GM19240 (cell line): Measurements from ENCODE around the gene PGBD5.

Source experiments
- DNase-seq: peaks from one replicate; pipeline ENCODE4 v3.0.0; 2011; ENCODE audit warnings: low spot score; ENCODE audit not compliant: insufficient read length

Gene PGBD5

DNA sequence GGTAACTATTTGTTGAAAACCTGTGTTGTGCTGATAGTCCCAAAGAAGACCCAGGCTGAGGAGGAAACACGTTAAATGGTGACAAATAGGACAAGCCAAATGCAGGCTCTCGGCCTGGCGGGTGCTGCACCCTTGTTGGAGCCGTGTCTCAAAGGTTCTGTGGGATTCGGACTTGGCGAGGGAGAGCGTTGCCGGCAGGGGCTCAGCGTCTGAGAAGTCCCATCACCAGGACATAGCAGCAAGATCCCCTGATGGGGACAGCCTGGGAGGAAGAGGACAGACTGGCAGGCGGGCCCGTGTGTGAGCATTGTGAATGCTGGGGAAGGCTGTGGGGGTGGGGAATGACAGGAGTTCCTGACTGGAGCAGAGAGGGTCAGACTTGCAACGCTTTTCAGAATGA, 142.5 kb downstream of the PGBD5 start:
- DNase-seq: no peak

DNA sequence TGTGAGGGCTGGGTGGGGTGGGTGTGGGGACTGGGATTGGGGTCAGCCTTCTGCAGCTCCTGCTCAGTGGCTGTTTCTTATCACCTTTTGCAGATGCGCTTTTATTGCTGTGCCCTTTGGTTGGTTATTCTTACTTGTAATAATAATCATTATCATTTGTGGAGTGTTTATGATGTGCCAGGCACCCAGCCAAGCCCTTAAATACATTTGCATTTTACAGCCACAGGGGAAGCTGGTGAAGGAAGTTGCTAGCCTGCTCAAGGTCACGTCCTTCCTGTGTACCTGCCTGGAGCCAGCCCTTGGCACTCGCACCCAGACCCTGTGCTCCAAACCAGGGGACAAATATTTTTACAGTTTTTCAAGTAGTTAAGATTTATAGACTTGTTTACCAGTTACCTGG, 144.0 kb downstream of the PGBD5 start:
- DNase-seq: no peak

DNA sequence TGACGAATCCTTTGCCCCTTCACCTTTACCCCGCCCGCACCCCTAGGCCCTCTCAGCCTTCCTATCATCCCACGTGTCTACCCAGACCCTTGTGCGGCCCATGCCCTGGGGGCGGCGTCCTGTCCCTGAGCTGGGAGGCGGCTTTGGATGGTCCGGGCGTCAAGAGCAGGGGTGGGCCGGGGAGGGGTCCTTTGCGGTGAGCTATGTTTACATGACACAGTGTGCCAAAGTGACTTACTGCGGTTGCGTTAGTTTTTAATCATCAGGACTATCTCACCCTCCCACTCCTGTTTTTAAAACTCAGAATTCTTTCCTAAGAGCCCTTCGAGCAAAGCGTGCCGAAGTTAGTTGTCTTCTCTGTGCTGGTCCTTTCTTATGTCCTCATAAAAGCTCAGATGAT, 144.6 kb downstream of the PGBD5 start:
- no peak for DNase-seq

DNA sequence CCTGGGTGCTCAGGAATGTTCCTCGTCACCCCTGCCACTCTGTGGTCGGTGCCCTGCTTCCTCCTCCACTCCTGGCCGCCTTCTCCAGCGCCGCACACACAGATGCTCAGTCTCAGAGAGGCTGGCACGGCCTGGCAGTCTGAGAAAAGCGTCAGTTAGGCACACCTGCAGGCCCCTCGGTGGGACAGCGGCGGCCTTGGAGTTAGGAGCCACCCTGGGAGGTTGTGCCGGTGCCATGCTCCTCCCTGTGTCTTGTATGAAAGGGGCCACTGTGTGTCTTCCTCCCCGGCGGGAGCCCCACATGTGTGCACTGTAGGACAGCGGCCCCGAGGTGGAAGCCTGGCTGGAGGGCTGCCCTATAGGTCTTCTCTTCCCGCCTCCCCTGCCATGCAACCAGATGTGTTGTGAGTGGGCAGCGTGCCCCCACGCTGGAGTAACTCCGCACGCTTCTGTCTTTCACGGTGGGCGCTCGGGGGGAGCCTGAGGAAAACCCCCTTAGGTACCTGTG, 145.2 kb downstream of the PGBD5 start:
- DNase-seq: no peak

DNA sequence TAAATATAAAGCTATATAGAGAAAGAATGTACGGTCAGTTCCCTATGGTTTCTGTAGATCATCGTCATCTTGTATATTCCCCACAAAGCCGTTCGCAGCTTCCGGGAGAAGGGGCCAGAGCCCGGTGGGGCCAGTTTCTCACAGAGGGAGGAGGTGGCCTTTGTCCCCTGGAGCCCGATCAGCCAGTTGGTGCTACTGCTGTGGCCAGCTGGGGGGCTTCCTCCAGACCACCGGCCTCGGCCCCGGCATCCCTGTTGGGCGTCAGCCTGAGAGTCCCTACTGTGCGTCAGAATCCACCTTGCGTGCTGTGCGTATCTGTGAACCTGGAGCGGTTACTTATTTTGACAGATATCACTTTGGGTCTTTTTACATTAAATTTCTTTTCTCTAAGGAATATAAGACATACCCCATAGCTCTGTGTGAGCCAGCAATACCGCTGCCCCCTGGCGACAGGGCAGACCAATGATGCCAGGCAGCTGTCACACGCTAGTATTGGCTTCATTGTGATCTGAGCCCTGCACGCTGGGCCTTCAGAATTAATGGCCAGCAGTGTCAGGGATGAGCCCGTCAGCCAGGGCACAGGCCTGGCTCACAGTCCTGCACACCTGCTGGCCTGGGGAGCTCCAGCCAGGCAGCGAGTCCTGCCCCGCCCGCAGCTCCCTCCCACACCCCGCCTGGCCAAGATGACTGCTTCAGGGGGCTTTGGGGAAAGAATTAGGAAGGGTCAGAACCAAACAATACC, 145.9 kb downstream of the PGBD5 start:
- DNase-seq: no peak

DNA sequence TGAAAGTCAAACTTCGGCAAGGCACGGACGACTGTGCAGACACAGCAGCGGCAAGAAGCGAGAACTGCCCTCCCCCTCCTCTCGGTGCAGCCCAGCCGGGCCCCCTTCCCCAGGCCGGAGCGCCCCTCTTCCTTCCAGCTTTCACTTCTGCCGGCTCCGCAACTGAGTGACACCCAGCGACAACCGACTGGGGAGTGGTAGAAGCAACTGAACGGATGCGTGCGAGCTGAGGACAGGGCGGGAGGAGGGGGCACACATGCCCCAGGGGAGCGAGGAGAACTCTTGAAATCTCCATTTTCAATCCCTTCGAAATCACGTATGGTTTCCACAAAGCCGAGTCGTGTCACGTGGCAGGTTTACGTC, 146.6 kb downstream of the PGBD5 start:
- DNase-seq: no peak

DNA sequence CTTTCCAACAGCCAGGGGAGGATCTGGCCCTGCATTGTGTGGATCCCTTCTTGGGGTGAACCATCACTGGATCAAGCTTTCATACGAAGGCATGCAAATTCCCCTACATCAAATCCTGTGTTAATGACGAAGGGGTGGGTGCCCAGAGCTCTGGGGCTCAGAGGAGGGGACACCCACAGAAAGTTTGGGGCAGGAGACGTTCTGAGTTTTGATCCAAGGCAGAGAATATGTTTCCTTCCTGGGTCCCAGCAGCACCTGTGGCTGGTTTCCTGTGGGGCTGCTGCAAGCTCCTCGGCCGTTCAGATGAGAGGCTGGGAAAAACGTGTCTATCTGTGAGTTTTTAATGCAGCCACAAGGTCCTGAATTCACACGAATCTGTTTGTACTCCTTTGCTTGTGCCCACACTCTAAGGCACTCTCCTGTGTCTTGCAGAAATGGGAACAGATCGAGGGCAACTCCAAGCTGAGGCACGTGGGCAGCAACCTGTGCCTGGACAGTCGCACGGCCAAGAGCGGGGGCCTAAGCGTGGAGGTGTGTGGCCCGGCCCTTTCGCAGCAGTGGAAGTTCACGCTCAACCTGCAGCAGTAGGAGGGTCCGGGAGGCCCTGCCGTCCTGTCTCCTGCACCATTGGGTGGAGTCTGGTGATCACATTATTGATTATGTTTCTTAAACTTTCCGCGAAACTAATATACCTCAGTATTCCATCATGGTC, 147.1 kb downstream of the PGBD5 start:
- no peak for DNase-seq

DNA sequence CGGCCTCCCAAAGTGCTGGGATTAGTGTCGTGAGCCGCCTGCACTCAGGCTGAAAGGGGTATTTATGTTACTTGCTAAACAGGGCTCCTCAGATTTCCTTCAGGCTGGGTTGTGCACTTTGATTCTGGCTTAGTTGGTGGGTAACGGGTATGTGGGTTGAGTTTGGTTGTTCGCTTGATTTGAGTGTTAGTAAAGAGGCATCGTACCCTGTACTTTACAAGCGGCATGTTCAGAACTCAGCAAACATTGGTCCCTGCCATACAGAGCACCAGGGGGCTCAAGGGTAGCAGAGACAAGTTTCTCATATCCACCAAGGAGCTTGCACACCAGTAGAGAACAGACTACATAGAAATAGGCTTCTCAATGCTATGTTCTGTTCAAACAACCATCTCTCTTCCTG, 147.8 kb downstream of the PGBD5 start:
- DNase-seq: no peak

DNA sequence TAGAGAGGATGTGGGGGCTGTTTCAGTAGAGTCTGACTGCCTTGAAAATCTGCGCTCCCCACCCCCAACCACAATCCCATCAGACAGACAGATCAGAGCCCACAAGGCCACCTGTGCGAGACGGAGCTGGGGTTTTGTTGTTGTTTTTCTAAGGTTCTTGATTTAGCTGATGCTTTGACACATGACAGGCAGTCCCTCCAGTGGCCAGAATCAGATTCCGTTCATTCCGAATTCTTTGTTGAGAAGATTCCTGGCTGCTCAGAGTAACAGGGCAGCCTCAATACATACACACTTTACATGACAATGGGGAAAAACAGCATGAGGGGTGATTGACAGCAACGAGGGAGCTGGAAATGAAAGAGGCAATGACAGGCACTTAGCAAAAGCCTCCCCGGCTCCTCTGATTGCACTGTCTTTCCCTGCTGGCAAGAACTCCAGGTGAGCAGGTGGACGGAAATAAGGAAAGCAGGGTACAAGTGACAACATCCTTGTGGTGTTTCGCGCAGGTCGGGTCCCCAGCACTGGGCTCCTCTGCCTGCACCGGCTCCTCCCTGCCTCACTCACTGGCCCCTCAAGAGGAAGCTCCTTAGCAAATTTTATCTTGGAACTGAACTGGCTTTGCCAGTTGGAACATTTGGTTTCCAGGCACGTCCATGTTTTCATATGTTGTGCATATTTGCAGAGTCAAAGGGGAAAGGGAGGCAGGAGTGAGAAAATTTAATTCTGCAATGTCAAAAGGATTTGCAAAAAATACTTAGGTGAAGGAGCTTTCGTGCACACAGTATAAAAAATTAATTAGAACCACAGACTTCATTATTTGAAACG, 148.7 kb downstream of the PGBD5 start:
- no peak for DNase-seq

DNA sequence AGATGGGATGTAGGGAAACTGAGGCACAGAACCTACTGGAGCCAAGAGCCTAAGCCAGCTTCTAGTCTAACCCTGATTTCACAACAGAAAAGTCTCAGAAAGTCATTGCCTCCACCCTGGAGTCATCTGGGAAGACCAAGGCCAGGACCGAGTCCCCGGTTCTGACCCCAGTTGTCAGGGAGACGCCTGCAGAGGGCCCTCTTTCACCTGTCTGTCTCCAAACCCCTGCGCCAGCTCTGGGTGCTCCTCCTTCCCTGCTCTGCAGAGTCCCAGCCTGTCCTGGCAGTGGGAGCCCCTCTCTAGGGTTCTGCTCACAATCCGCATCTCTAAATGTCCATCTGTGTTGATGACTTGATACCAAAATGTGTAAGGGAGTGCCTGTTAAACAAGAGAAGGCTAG, 149.7 kb downstream of the PGBD5 start:
- DNase-seq: no peak

DNA sequence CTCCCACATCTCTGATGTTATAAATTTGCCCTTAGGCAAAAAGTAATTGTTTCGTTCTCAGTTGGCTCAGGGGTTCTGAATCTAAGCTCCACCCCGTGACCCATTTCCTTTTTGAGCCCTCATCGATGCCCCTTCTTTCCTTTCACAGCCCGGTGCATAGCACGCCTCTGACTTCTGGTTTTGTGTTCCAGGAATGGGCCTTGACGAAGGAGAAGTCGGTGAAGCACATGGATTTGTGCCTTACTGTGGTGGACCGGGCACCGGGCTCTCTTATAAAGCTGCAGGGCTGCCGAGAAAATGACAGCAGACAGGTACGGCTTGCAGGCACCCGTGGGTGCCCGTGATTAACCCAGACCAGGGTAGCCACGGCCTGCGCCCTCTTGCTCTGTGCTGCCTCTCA, 151.9 kb downstream of the PGBD5 start:
- no peak for DNase-seq

DNA sequence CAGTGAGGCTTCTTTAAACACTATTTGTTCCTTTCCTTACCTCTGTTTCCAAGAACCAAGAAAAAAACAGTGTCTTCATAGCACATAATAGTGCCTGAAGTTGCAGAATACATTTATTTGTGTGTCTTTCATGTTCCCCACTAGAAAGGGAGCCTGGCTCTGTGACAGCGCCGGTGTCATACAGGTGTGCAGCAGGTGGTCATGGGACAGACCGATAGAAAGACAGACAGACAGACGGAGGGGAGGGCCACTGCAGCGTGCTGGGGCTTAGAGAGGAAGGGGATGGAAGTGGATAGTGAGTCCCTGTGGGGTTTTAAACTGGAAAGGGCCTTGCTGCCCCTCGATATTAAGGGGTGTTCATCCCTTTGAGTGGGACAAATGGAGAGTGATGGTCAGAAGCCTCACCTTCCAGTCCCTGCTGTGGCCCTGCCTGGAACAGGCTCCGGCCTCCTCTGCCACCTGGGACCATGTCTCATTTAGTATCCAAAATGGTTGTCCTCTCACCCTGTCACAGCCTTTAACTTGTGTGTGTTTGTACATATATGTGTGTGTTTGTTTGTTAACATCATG, 152.9 kb downstream of the PGBD5 start:
- DNase-seq: no peak

DNA sequence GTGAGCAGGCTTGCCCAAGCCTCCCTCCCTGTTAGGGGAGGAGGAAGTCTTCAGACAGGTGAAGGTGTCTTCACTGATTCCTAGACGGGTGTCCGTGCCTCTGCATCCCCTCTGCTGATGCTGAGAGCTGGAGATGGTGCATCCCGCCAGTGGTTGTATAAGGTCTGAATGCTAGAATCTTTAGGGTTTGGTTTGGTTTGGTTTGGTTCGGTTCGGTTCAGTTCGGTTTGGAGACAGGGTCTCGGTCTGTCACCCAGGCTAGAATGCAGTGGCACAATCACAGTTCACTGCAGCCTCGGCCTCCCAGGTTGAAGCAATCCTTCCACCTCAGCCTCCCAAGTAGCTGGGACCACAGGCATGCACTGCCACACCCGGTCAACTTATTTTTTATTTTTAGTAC, 153.6 kb downstream of the PGBD5 start:
- no peak for DNase-seq

DNA sequence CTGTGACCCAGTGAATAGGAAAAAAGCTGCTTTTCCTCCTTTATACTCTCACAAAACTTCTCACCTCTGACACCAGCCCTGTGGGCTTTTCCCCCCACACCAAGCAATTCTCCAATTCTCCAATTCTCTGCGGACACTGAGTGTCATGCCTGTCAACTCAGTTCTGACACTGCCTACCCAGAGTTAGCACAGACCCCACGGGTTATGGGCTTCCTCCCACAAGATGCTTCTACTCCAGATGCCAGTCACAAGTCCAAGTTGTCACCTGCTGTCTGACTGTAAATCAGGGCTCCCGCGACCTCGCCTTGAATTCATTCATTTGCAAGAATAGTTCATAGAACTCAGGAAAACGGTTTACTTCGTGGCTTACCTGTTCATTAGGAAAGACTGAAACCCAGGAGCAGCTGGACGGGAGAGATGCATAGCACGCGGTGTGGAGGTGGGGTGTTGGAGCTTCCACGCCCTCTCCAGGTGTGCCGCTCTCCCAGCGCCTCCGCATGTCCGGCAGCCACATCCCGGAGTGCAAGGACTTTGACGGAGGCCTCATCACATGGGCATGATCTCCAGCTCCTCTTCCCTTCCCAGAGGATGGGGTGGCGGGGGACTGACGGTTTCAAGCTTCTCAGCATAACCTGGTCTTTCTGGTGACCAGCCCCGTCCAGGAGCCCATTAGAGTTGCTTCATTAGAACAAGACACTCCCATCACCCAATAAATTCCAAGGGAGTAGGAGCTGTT, 154.7 kb downstream of the PGBD5 start:
- DNase-seq: no peak

DNA sequence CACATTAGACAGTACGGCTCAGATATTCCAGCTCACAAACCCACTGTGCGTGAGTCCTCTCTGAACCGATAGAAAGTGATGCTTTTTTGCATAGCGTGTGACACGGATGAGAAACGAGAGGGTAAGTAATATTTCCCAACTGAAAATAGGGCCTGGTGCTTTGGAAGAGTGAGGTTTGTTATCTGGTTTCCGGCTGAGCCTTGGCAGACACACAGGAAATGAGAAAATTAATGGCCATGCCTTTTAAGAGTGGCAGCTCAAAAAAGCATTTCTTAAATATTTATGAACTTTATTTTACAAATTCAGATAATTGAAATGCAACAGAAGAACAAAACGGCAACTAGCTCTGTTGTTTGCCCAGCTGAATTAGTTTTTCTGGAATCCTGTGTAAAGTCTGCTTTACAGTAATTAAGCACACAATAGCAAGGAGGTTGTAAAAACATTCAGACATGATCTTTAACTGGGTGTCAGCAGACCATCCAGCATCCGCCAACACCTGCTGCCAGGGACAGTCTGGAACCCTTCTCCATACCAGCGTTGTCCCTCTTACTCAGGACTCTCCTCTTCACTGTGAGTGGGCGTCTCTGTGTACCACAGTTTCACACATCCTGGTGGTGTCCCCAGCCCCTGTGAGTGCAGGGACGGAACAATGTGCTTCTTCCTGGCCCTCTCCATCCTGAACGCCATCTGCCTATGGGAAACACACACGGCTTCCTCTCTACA, 155.4 kb downstream of the PGBD5 start:
- DNase-seq: no peak

DNA sequence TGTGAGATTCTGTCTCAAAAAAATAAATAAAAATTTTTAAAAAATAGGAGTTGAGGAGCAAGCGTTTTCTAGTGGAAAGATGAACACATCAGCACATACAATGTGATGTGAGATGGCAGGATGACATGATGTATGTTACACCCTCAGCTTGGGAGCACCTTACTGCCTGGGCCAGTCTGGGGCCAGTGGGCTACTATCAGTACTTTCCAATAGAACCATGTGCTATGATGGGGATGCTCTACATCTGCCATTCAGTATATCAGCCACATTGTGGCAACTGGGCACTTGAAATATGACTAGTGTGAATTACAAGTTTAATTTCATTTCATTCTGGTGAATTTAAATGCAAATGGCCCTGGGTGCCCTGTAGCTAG, 156.0 kb downstream of the PGBD5 start:
- no peak for DNase-seq

DNA sequence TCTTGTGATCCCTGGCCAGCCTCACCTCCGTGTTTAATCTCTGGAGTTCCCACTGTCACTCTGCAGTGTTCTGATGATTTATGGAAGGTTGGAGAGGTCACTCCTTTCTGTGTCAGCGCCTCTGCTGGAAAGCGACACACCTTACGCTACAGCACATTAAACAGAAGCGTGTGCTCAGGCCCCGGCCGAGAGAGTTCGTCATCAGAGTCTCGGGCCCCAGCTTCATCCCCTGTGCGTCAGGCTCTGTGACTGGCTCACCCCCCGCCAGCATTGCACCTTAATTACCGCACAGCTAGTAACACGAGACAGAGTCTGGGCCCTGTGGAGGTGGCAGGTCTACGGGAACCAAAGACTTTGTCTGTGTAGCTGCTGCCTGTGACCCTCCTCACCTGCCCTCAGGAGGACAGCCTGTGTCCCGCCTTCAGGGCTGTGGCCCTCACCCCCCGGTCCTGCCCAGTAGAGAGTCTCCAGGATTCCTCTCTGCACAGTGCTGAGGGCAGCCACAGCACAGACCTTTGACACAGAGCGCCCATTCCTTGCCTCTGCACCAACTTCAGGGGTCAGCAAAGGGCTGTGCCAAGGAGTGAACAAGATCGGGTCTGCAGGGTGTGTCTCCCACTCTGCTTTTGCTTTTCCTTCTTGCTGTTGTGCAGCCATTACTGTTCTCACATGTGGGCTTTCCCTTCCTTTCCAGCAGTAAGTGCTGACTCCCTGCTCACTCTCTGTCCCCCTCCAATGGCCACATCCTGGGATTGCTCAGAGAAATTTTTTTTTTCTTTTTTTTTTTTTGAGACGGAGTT, 157.6 kb downstream of the PGBD5 start:
- no peak for DNase-seq

DNA sequence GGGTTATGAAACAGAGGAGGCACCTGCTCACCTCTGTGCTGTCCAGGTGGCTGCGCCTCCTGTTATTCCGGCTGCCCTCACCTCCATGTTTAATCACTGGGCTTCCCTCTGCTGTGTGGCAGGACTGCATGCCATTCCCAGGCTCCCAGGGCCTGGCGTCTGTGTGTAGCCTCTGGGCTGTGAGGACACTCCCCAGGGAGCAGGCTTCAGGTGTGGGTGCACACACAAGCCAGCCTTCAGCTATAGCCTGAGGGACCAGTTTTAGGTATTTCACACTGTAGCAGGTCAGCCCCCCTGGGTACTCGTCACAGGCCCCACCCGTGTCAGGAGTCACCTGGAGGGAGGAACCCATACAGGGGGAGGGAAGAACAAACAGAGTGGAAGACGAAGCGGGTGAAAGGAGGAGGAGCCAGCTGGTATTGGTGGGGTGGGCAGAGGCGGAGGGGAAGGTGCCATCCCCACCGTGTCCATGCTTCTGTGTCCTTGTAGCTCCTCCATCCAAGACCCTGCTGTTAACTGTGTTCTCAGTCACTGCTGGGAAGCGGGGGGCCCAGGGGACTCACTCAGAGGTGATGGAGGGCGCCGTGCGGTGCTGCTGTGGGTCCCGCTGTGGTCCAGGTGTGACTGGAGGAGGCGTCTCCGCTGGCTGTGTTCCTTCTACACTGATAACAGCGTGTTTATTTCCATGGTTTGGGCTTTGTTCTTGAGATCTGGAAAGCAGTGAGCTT, 158.6 kb downstream of the PGBD5 start:
- DNase-seq: no peak

DNA sequence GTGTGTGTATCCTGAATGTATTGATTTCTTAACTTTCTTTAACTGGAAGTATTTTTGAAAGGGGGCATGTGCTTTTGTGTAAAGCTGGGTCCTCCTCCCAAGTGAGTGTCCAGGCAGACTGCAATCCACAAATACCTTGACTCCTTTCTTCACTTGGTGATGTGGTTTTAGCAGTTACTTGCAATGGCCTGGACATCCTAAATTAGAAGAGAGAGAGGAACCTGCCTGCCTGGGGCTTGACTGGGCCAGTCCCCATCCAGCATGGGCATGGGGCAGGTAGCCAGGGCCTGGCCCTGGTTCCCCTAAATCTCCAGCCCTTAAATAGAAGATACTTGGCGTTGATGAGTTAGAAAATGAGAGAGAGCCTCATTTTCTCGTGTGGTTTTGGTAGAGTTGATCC, 159.7 kb downstream of the PGBD5 start:
- DNase-seq: no peak
